GM13976 (cell line): Measurements from ENCODE around the gene RAB20.
"Not testable (repeated sequence)": the region's sequence is repeated elsewhere in the genome, so short reads cannot be mapped to it uniquely, and the experiment has no call there.

Source experiments
- DNase-seq: peaks from one replicate; pipeline ENCODE4 v3.0.0; 2012; ENCODE audit warnings: low spot score
- in situ Hi-C: fragments of 300-500 bp; cut with MboI; formaldehyde crosslinking; loops from one replicate; pipeline ENCODE4 v1.12.0; 2022; ENCODE audit warnings: low sequenced_read_pairs, mixed read lengths, inconsistent platforms; ENCODE audit not compliant: unreplicated experiment
- TF ChIP-seq, protein P1 (sequence below): IDR thresholded peaks from 2 replicates; pipeline ENCODE4 v1.5.1; 2012; ENCODE audit warnings: borderline replicate concordance, mild to moderate bottlenecking; ENCODE audit not compliant: insufficient read depth; ENCODE audit errors: extremely low read depth, missing control alignments, control extremely low read depth

Gene RAB20

GRCh38 chr13:110561344-110562035 is at the start of gene RAB20:
RAB20 (minus strand) TSS chr13:110561722; CDS start chr13:110561519, 203 bp downstream.
- TF ChIP-seq, protein P1, sequence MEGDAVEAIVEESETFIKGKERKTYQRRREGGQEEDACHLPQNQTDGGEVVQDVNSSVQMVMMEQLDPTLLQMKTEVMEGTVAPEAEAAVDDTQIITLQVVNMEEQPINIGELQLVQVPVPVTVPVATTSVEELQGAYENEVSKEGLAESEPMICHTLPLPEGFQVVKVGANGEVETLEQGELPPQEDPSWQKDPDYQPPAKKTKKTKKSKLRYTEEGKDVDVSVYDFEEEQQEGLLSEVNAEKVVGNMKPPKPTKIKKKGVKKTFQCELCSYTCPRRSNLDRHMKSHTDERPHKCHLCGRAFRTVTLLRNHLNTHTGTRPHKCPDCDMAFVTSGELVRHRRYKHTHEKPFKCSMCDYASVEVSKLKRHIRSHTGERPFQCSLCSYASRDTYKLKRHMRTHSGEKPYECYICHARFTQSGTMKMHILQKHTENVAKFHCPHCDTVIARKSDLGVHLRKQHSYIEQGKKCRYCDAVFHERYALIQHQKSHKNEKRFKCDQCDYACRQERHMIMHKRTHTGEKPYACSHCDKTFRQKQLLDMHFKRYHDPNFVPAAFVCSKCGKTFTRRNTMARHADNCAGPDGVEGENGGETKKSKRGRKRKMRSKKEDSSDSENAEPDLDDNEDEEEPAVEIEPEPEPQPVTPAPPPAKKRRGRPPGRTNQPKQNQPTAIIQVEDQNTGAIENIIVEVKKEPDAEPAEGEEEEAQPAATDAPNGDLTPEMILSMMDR, result no peak
- DNase-seq, result peak; percentile 91
- in situ Hi-C loops, result no loop called here

- in situ Hi-C loops, result no loop called here
Measured at GRCh38 chr13:110610955-110611595, 49.6 kb upstream of the RAB20 start.

DNA sequence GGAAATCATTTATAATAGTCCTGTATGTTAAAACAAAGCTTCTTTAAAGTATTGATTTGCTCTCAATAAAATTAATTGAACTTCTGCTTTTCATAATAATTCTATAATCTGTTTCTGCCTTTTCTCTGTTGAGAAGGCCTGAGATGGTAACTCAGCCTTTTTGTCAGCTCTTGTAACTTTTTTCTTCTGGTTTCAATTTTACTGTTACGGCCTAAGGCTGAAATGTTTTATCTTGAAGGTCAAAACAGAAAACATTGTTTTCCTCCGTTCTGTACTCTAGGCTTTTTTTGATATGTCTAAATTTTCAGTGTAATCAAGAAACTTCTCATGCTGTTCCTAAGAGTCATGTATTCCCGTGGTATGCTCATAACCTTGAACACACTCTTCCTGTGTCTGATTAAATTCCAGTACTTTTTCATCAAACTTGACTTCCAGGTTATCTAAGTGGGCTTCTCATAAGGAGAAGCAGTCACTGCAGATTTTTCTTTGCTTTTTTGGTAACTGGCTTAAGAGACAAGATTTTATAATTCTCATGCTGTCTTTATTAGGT is 46.2 kb upstream of the RAB20 start:
- in situ Hi-C loops, result no loop called here
- DNase-seq, result peak; percentile 66
- TF ChIP-seq, protein P1, result no peak

More at GRCh38 chr13:110610955-110611595, 49.6 kb upstream of the RAB20 start:
- DNase-seq, result peak; percentile 77
- TF ChIP-seq, protein P1, result no peak

DNA sequence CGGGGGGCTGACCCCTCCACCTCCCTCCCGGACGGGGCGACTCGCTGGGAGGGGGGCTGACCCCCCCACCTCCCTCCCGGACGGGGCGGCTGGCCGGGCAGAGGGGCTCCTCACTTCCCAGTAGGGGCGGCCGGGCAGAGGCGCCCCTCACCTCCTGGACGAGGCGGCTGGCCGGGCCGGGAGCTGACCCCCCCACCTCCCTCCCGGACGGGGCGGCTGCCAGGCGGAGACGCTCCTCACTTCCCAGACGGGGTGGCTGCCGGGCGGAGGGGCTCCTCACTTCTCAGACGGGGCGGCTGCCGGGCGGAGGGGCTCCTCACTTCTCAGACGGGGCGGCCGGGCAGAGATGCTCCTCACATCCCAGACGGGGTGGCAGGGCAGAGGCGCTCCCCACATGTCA is 44.8 kb upstream of the RAB20 start:
- in situ Hi-C loops, DNase-seq: not testable (repeated sequence)

DNA sequence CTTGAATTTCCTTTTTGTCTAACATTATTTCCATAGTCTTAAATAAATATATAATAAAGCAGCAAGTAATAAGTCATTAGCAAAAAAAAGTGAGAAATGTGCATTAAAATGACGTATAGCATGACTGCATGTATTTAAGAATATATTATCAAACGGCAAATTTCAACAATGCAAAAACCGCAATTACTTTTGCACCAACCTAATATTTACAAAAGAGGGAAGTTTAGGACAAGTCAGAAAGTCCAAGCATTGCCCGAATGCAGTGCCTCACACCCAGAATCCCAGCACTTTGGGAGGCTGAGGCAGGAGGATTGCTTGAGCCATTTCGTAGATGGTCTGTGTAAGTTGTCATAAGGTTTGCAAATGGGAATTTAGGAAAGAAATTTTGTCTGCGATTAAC is 43.6 kb upstream of the RAB20 start:
- in situ Hi-C loops, result no loop called here
- no peak for DNase-seq
- TF ChIP-seq, protein P1, result no peak

DNA sequence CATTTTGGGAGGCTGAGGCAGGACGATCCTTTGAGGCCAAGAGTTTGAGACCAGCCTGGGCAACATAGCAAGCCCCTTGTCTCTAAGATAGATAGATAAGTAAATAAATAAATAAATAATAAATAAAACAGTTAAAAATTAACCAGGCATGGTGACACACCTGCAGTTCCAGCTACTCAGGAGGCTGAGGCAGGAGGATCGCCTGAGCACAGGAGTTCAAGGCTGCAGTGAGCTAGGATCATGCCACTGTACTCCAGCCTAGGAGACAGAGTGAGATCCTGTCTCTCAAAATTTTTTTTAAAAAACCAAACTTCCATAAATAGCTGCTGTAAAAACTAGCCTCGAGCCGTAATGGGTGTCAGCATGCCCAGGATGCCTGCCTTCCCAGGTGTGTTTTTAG is 39.5 kb upstream of the RAB20 start:
- no peak for DNase-seq
- in situ Hi-C loops, result no loop called here
- TF ChIP-seq, protein P1, result no peak

GRCh38 chr13:110600261-110600819 is 38.8 kb upstream of the RAB20 start:
- DNase-seq, result no peak
- TF ChIP-seq, protein P1, result no peak
- in situ Hi-C loops, result no loop called here
